Measurements from ENCODE around the gene MOCS2.

MOCS2 gene

GRCh38 chr5:53109443-53110127, at the start of gene MOCS2:
MOCS2 (minus strand) TSS chr5:53109757; CDS start chr5:53107174, 2,583 bp downstream.
- peak within 1 kb of the TSS; percentile 54 for H3K9ac ChIP-seq (ENCODE audit: low read length)

GRCh38 chr5:53151713-53152458, 42.3 kb upstream of the MOCS2 start:
- Histone ChIP-seq H3K9ac (ENCODE audit: low read length) (no peak overlapping the region), H3K36me3 (ENCODE audit: control insufficient read depth, low read depth, low read length) (no peaks in the 10 kb centered on the region), H3K9me3 (ENCODE audit: control insufficient read depth, low read depth, low read length) (no peaks in the 10 kb centered on the region), H3K4me3 (ENCODE audit: low read length) (no peak overlapping the region), H3K27me3 (ENCODE audit: control insufficient read depth, insufficient read depth, low read length) (no peaks in the 10 kb centered on the region), H3K4me1 (ENCODE audit: control insufficient read depth, low read depth, low read length) (no peaks in the 10 kb centered on the region), H3K27ac (ENCODE audit: low read length) (no peak overlapping the region)

More at GRCh38 chr5:53109443-53110127, at the start of gene MOCS2:
- Histone ChIP-seq H3K9me3 (ENCODE audit: control insufficient read depth, low read depth, low read length) (no peaks in the 10 kb centered on the region), H3K27ac (ENCODE audit: low read length) (no peak within 1 kb of the TSS), H3K4me1 (ENCODE audit: control insufficient read depth, low read depth, low read length) (peaks cover 12% of the 10 kb centered on the region), H3K27me3 (ENCODE audit: control insufficient read depth, insufficient read depth, low read length) (peaks cover 9% of the 10 kb centered on the region), H3K4me3 (ENCODE audit: low read length) (peak within 1 kb of the TSS; percentile 89), H3K36me3 (ENCODE audit: control insufficient read depth, low read depth, low read length) (no peaks in the 10 kb centered on the region)

GRCh38 chr5:53133020-53133419, 23.5 kb upstream of the MOCS2 start:
- Histone ChIP-seq H3K9ac (ENCODE audit: low read length) (no peak overlapping the region), H3K27me3 (ENCODE audit: control insufficient read depth, insufficient read depth, low read length) (no peaks in the 10 kb centered on the region), H3K4me1 (ENCODE audit: control insufficient read depth, low read depth, low read length) (no peaks in the 10 kb centered on the region), H3K27ac (ENCODE audit: low read length) (no peak overlapping the region), H3K36me3 (ENCODE audit: control insufficient read depth, low read depth, low read length) (no peaks in the 10 kb centered on the region), H3K9me3 (ENCODE audit: control insufficient read depth, low read depth, low read length) (no peaks in the 10 kb centered on the region), H3K4me3 (ENCODE audit: low read length) (no peak overlapping the region)

GRCh38 chr5:53130266-53130665, 20.7 kb upstream of the MOCS2 start:
- Histone ChIP-seq H3K4me3 (ENCODE audit: low read length) (no peak overlapping the region), H3K27ac (ENCODE audit: low read length) (no peak overlapping the region), H3K27me3 (ENCODE audit: control insufficient read depth, insufficient read depth, low read length) (no peaks in the 10 kb centered on the region), H3K9ac (ENCODE audit: low read length) (no peak overlapping the region), H3K4me1 (ENCODE audit: control insufficient read depth, low read depth, low read length) (no peaks in the 10 kb centered on the region), H3K36me3 (ENCODE audit: control insufficient read depth, low read depth, low read length) (no peaks in the 10 kb centered on the region), H3K9me3 (ENCODE audit: control insufficient read depth, low read depth, low read length) (no peaks in the 10 kb centered on the region)

GRCh38 chr5:53128481-53128880, 18.9 kb upstream of the MOCS2 start:
- Histone ChIP-seq H3K36me3 (ENCODE audit: control insufficient read depth, low read depth, low read length) (no peaks in the 10 kb centered on the region), H3K27me3 (ENCODE audit: control insufficient read depth, insufficient read depth, low read length) (no peaks in the 10 kb centered on the region), H3K27ac (ENCODE audit: low read length) (no peak overlapping the region), H3K4me3 (ENCODE audit: low read length) (no peak overlapping the region), H3K9me3 (ENCODE audit: control insufficient read depth, low read depth, low read length) (no peaks in the 10 kb centered on the region), H3K4me1 (ENCODE audit: control insufficient read depth, low read depth, low read length) (no peaks in the 10 kb centered on the region), H3K9ac (ENCODE audit: low read length) (no peak overlapping the region)

- no peak overlapping the region for H3K27ac ChIP-seq (ENCODE audit: low read length)
- no peak overlapping the region for H3K9ac ChIP-seq (ENCODE audit: low read length)
- H3K4me3 ChIP-seq (ENCODE audit: low read length) = no peak overlapping the region
- no peaks in the 10 kb centered on the region for H3K36me3 ChIP-seq (ENCODE audit: control insufficient read depth, low read depth, low read length)
- H3K9me3 ChIP-seq (ENCODE audit: control insufficient read depth, low read depth, low read length) = no peaks in the 10 kb centered on the region
- no peaks in the 10 kb centered on the region for H3K4me1 ChIP-seq (ENCODE audit: control insufficient read depth, low read depth, low read length)
- H3K27me3 ChIP-seq (ENCODE audit: control insufficient read depth, insufficient read depth, low read length) = no peaks in the 10 kb centered on the region
Observed at GRCh38 chr5:53127107-53127506, 17.6 kb upstream of the MOCS2 start.

- Histone ChIP-seq H3K36me3 (ENCODE audit: control insufficient read depth, low read depth, low read length) (no peaks in the 10 kb centered on the region), H3K27me3 (ENCODE audit: control insufficient read depth, insufficient read depth, low read length) (no peaks in the 10 kb centered on the region), H3K4me3 (ENCODE audit: low read length) (no peak overlapping the region), H3K9ac (ENCODE audit: low read length) (no peak overlapping the region), H3K27ac (ENCODE audit: low read length) (no peak overlapping the region), H3K9me3 (ENCODE audit: control insufficient read depth, low read depth, low read length) (no peaks in the 10 kb centered on the region), H3K4me1 (ENCODE audit: control insufficient read depth, low read depth, low read length) (no peaks in the 10 kb centered on the region)
Observed at GRCh38 chr5:53126521-53126920, 17.0 kb upstream of the MOCS2 start.

- Histone ChIP-seq H3K27me3 (ENCODE audit: control insufficient read depth, insufficient read depth, low read length) (no peaks in the 10 kb centered on the region), H3K9me3 (ENCODE audit: control insufficient read depth, low read depth, low read length) (no peaks in the 10 kb centered on the region), H3K27ac (ENCODE audit: low read length) (no peak overlapping the region), H3K36me3 (ENCODE audit: control insufficient read depth, low read depth, low read length) (no peaks in the 10 kb centered on the region), H3K9ac (ENCODE audit: low read length) (no peak overlapping the region), H3K4me1 (ENCODE audit: control insufficient read depth, low read depth, low read length) (no peaks in the 10 kb centered on the region), H3K4me3 (ENCODE audit: low read length) (no peak overlapping the region)
Observed at GRCh38 chr5:53123702-53124101, 14.1 kb upstream of the MOCS2 start.

GRCh38 chr5:53120165-53120564, 10.6 kb upstream of the MOCS2 start:
- H3K9ac ChIP-seq (ENCODE audit: low read length) = no peak overlapping the region

GRCh38 chr5:53118879-53119278, 9.3 kb upstream of the MOCS2 start:
- H3K4me3 ChIP-seq (ENCODE audit: low read length) = no peak overlapping the region
- no peak overlapping the region for H3K9ac ChIP-seq (ENCODE audit: low read length)
- no peaks in the 10 kb centered on the region for H3K27me3 ChIP-seq (ENCODE audit: control insufficient read depth, insufficient read depth, low read length)
- no peaks in the 10 kb centered on the region for H3K4me1 ChIP-seq (ENCODE audit: control insufficient read depth, low read depth, low read length)
- no peaks in the 10 kb centered on the region for H3K9me3 ChIP-seq (ENCODE audit: control insufficient read depth, low read depth, low read length)
- no peak overlapping the region for H3K27ac ChIP-seq (ENCODE audit: low read length)
- no peaks in the 10 kb centered on the region for H3K36me3 ChIP-seq (ENCODE audit: control insufficient read depth, low read depth, low read length)

More at GRCh38 chr5:53120165-53120564, 10.6 kb upstream of the MOCS2 start:
- H3K27me3 ChIP-seq (ENCODE audit: control insufficient read depth, insufficient read depth, low read length) = no peaks in the 10 kb centered on the region
- H3K9me3 ChIP-seq (ENCODE audit: control insufficient read depth, low read depth, low read length) = no peaks in the 10 kb centered on the region
- no peak overlapping the region for H3K27ac ChIP-seq (ENCODE audit: low read length)
- H3K36me3 ChIP-seq (ENCODE audit: control insufficient read depth, low read depth, low read length) = no peaks in the 10 kb centered on the region
- no peak overlapping the region for H3K4me3 ChIP-seq (ENCODE audit: low read length)
- H3K4me1 ChIP-seq (ENCODE audit: control insufficient read depth, low read depth, low read length) = no peaks in the 10 kb centered on the region

GRCh38 chr5:53116597-53116996, 7.0 kb upstream of the MOCS2 start:
- Histone ChIP-seq H3K27me3 (ENCODE audit: control insufficient read depth, insufficient read depth, low read length) (no peaks in the 10 kb centered on the region), H3K36me3 (ENCODE audit: control insufficient read depth, low read depth, low read length) (no peaks in the 10 kb centered on the region), H3K27ac (ENCODE audit: low read length) (no peak overlapping the region)

GRCh38 chr5:53114988-53115387, 5.4 kb upstream of the MOCS2 start:
- Histone ChIP-seq H3K9ac (ENCODE audit: low read length) (no peak overlapping the region), H3K9me3 (ENCODE audit: control insufficient read depth, low read depth, low read length) (no peaks in the 10 kb centered on the region), H3K27ac (ENCODE audit: low read length) (no peak overlapping the region), H3K36me3 (ENCODE audit: control insufficient read depth, low read depth, low read length) (no peaks in the 10 kb centered on the region), H3K27me3 (ENCODE audit: control insufficient read depth, insufficient read depth, low read length) (no peaks in the 10 kb centered on the region), H3K4me1 (ENCODE audit: control insufficient read depth, low read depth, low read length) (peaks cover 5% of the 10 kb centered on the region), H3K4me3 (ENCODE audit: low read length) (no peak overlapping the region)

More at GRCh38 chr5:53116597-53116996, 7.0 kb upstream of the MOCS2 start:
- Histone ChIP-seq H3K4me3 (ENCODE audit: low read length) (no peak overlapping the region), H3K4me1 (ENCODE audit: control insufficient read depth, low read depth, low read length) (no peaks in the 10 kb centered on the region), H3K9ac (ENCODE audit: low read length) (no peak overlapping the region), H3K9me3 (ENCODE audit: control insufficient read depth, low read depth, low read length) (no peaks in the 10 kb centered on the region)
